SK-N-SH (cell line): ENCODE results near the gene CACNA2D3. TPM values are rescaled to one million over a fixed set of nuclear protein-coding genes. Genes with fewer than 3 reads are reported as not detected.

Experiments
- CTCF ChIA-PET: fragments of 300-600, 350-600 bp; formaldehyde crosslinking; extraction: SDS; loops from one replicate; lab custom pipeline; 2021; lab: Yijun Ruan, JAX
- POLR2A ChIA-PET: fragments of 350-600 bp; sonication (Branson Sonifier 250); formaldehyde crosslinking; extraction: SDS; loops from one replicate; lab custom pipeline; 2020; ENCODE audit warnings: antibody characterized with exemption, inconsistent platforms; lab: Yijun Ruan, JAX
- DNase-seq: peaks from one replicate; pipeline ENCODE4 v3.0.0; 2012
- H2AFZ ChIP-seq: fragments of 200-600 bp; sonication (generic); 2 replicates; pipeline ENCODE4 v1.8.1; 2016; ENCODE audit warnings: antibody characterized with exemption, mild to moderate bottlenecking, low read depth
- H3F3A ChIP-seq: fragments of 200-600 bp; sonication (generic); replicated peaks from 2 replicates; pipeline ENCODE3; 2016; ENCODE audit warnings: antibody characterized with exemption, mild to moderate bottlenecking; ENCODE audit not compliant: insufficient read depth
- H3K27ac ChIP-seq, 2 experiments: fragments of 200-500 bp in 1 of 2; fragments of 200-600 bp in 1 of 2; sonication (Bioruptor generic) in 1 of 2; sonication (generic), shearing (Covaris generic) in 1 of 2; 2 replicates each; pipeline versions ENCODE4 v1.5.1 to v1.6.1; 2014 to 2016; ENCODE audit warnings: low read depth in 2 of 2, inconsistent platforms in 1 of 2, low read length in 1 of 2, mild to moderate bottlenecking in 1 of 2, mixed read lengths in 1 of 2
- H3K27me3 ChIP-seq: fragments of 200-600 bp; sonication (generic), shearing (Covaris generic); 2 replicates; pipeline ENCODE4 v1.6.1; 2016; ENCODE audit warnings: mixed run types; ENCODE audit not compliant: insufficient read depth
- H3K36me3 ChIP-seq, 2 experiments: fragments of 200-500 bp in 1 of 2; fragments of 200-600 bp in 1 of 2; sonication (Bioruptor generic) in 1 of 2; sonication (generic) in 1 of 2; replicated peaks in 1 of 2; 2 replicates each; pipeline versions ENCODE3 to v1.5.1; 2014 to 2016; ENCODE audit warnings: low read length in 1 of 2, mild to moderate bottlenecking in 1 of 2; ENCODE audit not compliant: insufficient read depth in 2 of 2, control insufficient read depth in 1 of 2
- H3K4me1 ChIP-seq, 2 experiments: fragments of 200-500 bp in 1 of 2; fragments of 200-600 bp in 1 of 2; sonication (Bioruptor generic) in 1 of 2; sonication (generic), shearing (Covaris generic) in 1 of 2; 2 replicates each; pipeline versions ENCODE4 v1.5.1 to v1.6.1; 2014 to 2016; ENCODE audit warnings: low read depth in 1 of 2, low read length in 1 of 2, mixed run types in 1 of 2; ENCODE audit not compliant: insufficient read depth in 2 of 2, control insufficient read depth in 1 of 2
- H3K4me2 ChIP-seq: fragments of 200-600 bp; sonication (generic), shearing (Covaris generic); 2 replicates; pipeline ENCODE4 v1.6.1; 2017; ENCODE audit warnings: mixed run types
- H3K4me3 ChIP-seq, 2 experiments: fragments of 200-500 bp in 1 of 2; fragments of 200-600 bp in 1 of 2; sonication (Bioruptor generic) in 1 of 2; sonication (generic), shearing (Covaris generic) in 1 of 2; 2 replicates each; pipeline versions ENCODE4 v1.5.1 to v1.8.1; 2014 to 2016; ENCODE audit warnings: low read depth in 2 of 2, inconsistent platforms in 1 of 2, low read length in 1 of 2, mild to moderate bottlenecking in 1 of 2, mixed read lengths in 1 of 2, moderate library complexity in 1 of 2
- H3K79me2 ChIP-seq: fragments of 200-600 bp; sonication (generic); 2 replicates; pipeline ENCODE4 v1.8.1; 2017; ENCODE audit warnings: mild to moderate bottlenecking; ENCODE audit not compliant: insufficient read depth
- H3K9ac ChIP-seq: fragments of 200-600 bp; sonication (generic); 2 replicates; pipeline ENCODE4 v1.6.1; 2017; ENCODE audit warnings: mixed run types
- H3K9me2 ChIP-seq: fragments of 200-600 bp; sonication (generic); 2 replicates; pipeline ENCODE4 v1.6.1; 2017; ENCODE audit warnings: mixed run types
- H3K9me3 ChIP-seq: fragments of 200-600 bp; sonication (generic); 2 replicates; pipeline ENCODE4 v1.6.1; 2017; ENCODE audit warnings: mixed run types, mild to moderate bottlenecking, moderate library complexity
- H4K20me1 ChIP-seq: fragments of 200-600 bp; sonication (generic); 2 replicates; pipeline ENCODE4 v1.6.1; 2017; ENCODE audit warnings: mild to moderate bottlenecking, mixed run types; ENCODE audit not compliant: insufficient read depth
- CHD2 ChIP-seq: fragments of 150-350 bp; IDR thresholded peaks from 2 replicates; pipeline ENCODE4 v1.6.1; 2018; ENCODE audit warnings: low read length; ENCODE audit not compliant: partially characterized antibody
- EP300 ChIP-seq, 2 experiments: IDR thresholded peaks; 2 replicates each; pipeline versions ENCODE4 v1.4.0 to v1.6.1; 2012; ENCODE audit warnings: borderline replicate concordance in 1 of 2, low read depth in 1 of 2, low read length in 1 of 2
- FOSL2 ChIP-seq: IDR thresholded peaks from 2 replicates; pipeline ENCODE4 v1.4.0; 2012; ENCODE audit warnings: low read depth, mild to moderate bottlenecking, moderate library complexity, borderline replicate concordance
- FOXJ3 ChIP-seq: sonication (generic); formaldehyde crosslinking; IDR thresholded peaks from 2 replicates; pipeline ENCODE4 v1.5.1; 2020; ENCODE audit warnings: mild to moderate bottlenecking, missing genetic modification reagents
- FOXM1 ChIP-seq: IDR thresholded peaks from 2 replicates; pipeline ENCODE4 v1.4.0; 2012; ENCODE audit warnings: low read depth, mild to moderate bottlenecking
- GATA2 ChIP-seq: sonication (generic); formaldehyde crosslinking; IDR thresholded peaks from 2 replicates; pipeline ENCODE4 v1.5.0; 2020; ENCODE audit warnings: mild to moderate bottlenecking, missing genetic modification reagents
- IRF3 ChIP-seq: fragments of 150-350 bp; IDR thresholded peaks from 2 replicates; pipeline ENCODE4 v1.6.1; 2016; ENCODE audit warnings: mild to moderate bottlenecking, low read depth, low read length
- MAX ChIP-seq: IDR thresholded peaks from 2 replicates; pipeline ENCODE4 v1.4.0; 2012; ENCODE audit warnings: low read depth
- MXI1 ChIP-seq: IDR thresholded peaks from 2 replicates; pipeline ENCODE4 v1.6.1; 2012; ENCODE audit warnings: mild to moderate bottlenecking, low read depth, low read length, improper control_type of control experiment
- NFIC ChIP-seq: IDR thresholded peaks from 2 replicates; pipeline ENCODE4 v1.4.0; 2012; ENCODE audit warnings: borderline replicate concordance
- NRF1 ChIP-seq: IDR thresholded peaks from 2 replicates; pipeline ENCODE4 v1.6.1; 2012; ENCODE audit warnings: low read depth, mild to moderate bottlenecking, low read length
- POLR2AphosphoS5 ChIP-seq: IDR thresholded peaks from 2 replicates; pipeline ENCODE4 v1.6.1; 2012; ENCODE audit warnings: low read depth, low read length
- RCOR1 ChIP-seq: fragments of 150-350 bp; IDR thresholded peaks from 2 replicates; pipeline ENCODE4 v1.6.1; 2017; ENCODE audit warnings: antibody characterized with exemption, low read length
- TCF12 ChIP-seq: IDR thresholded peaks from 2 replicates; pipeline ENCODE4 v1.4.0; 2012
- TEAD4 ChIP-seq: IDR thresholded peaks from 2 replicates; pipeline ENCODE4 v1.4.0; 2012; ENCODE audit warnings: mild to moderate bottlenecking, borderline replicate concordance; ENCODE audit not compliant: insufficient read depth
- USF1 ChIP-seq: IDR thresholded peaks from 2 replicates; pipeline ENCODE4 v1.4.0; 2012; ENCODE audit warnings: low read depth, borderline replicate concordance
- ZBTB33 ChIP-seq: IDR thresholded peaks from 2 replicates; pipeline ENCODE4 v1.4.0; 2012; ENCODE audit warnings: low read depth, borderline replicate concordance
- WGBS: methylation state at CpG from one replicate; pipeline ENCODE4 v1.1.6; 2017; ENCODE audit warnings: low lambda C conversion rate; 5-methylcytosine and 5-hydroxymethylcytosine counted together
- polyA plus RNA-seq, 3 experiments: library from polyadenylated mRNA; depleted of rRNA; stranded (reverse); fragments of >200 nt; gene quantifications; 2 replicates each; pipeline ENCODE4 v1.2.3, GENCODE V29; 2012

CACNA2D3 gene
- polyA plus RNA-seq, 1 of the 3 experiments (the other 2 are of a cell fraction): 0.15 TPM

GRCh38 chr3:54519493-54519892, 397.1 kb downstream of the CACNA2D3 start:
- H3F3A ChIP-seq: no peaks in the 10 kb centered on the region
- no peaks in the 10 kb centered on the region for H3K27me3 ChIP-seq
- H2AFZ ChIP-seq: no peak overlapping the region
- no peaks in the 10 kb centered on the region for H3K9me2 ChIP-seq
- no peaks in the 10 kb centered on the region for H3K36me3 ChIP-seq
- TF ChIP-seq FOXJ3 (CRISPR knock-in tag) (peak; percentile 85), ZBTB33 (no peak), TCF12 (peak; percentile 42), FOXM1 (no peak), EP300 (IDR thresholded peaks at IDR 0.05; ENCODE audit: borderline replicate concordance in 1 of 2, low read depth in 1 of 2, low read length in 1 of 2) (peak in 1 of 2 experiments; percentile 67; a peak in 2 of 4 replicates), TEAD4 (peak; percentile 24; the same call in 1 of the 2 replicates), MXI1 (no peak), RCOR1 (peak; percentile 99), NFIC (no peak), GATA2 (CRISPR knock-in tag) (peak; percentile 98), MAX (no peak), POLR2AphosphoS5 (no peak), CHD2 (peak; percentile 56)
- WGBS: 4% methylated on average over 2 of the region's 2 CpGs
- H3K4me3 ChIP-seq: no peak overlapping the region
- no peaks in the 10 kb centered on the region for H3K79me2 ChIP-seq
- H3K4me2 ChIP-seq: no peak overlapping the region
- CTCF ChIA-PET: interaction anchor here (0.6 to 1.3 kb wide), 2 partner anchors 13 to 472 kb away, joined by 3 read pairs; no protein-coding TSS in a partner anchor
- peaks cover 0 to 5% of the 10 kb centered on the region in 2 experiments; a peak in 1 of 4 replicates for H3K4me1 ChIP-seq
- POLR2A ChIA-PET: no interaction called here
- H3K9ac ChIP-seq: no peak overlapping the region
- H3K9me3 ChIP-seq: peaks cover 2% of the 10 kb centered on the region; the same call in 1 of the 2 replicates
- DNase-seq: peak; percentile 54
- no peak overlapping the region for H3K27ac ChIP-seq
- H4K20me1 ChIP-seq: no peaks in the 10 kb centered on the region

GRCh38 chr3:54520060-54520459, 397.7 kb downstream of the CACNA2D3 start:
- CTCF ChIA-PET: interaction anchor here (0.6 to 1.3 kb wide), 2 partner anchors 13 to 472 kb away, joined by 3 read pairs; no protein-coding TSS in a partner anchor
- 5% methylated on average over 2 of the region's 2 CpGs for WGBS
- H3K9me3 ChIP-seq: peaks cover 6% of the 10 kb centered on the region
- no peaks in the 10 kb centered on the region for H3K79me2 ChIP-seq
- no peaks in the 10 kb centered on the region for H3F3A ChIP-seq
- POLR2A ChIA-PET: no interaction called here
- no peaks in the 10 kb centered on the region for H3K9me2 ChIP-seq
- H3K9ac ChIP-seq: no peak overlapping the region
- H3K36me3 ChIP-seq: no peaks in the 10 kb centered on the region
- no peak overlapping the region for H2AFZ ChIP-seq
- DNase-seq: no peak
- H4K20me1 ChIP-seq: no peaks in the 10 kb centered on the region
- H3K27me3 ChIP-seq: no peaks in the 10 kb centered on the region
- no peak overlapping the region for H3K27ac ChIP-seq
- H3K4me1 ChIP-seq: peaks cover 0 to 5% of the 10 kb centered on the region in 2 experiments; a peak in 1 of 4 replicates
- no peak overlapping the region for H3K4me2 ChIP-seq
- TF ChIP-seq FOSL2: no peak
- TF ChIP-seq NRF1: no peak
- TF ChIP-seq IRF3: no peak
- no peak for TF ChIP-seq NFIC
- no peak for TF ChIP-seq TCF12
- TF ChIP-seq USF1: no peak
- no peak overlapping the region for H3K4me3 ChIP-seq
